HG03196 (cell line): ENCODE measurements around the gene ABCC11.

Source experiments
- ATAC-seq: cut with Tn5 transposase; IDR thresholded peaks from one replicate; pipeline ENCODE4 v1.9.1; 2021; ENCODE audit not compliant: unreplicated experiment

The ABCC11 gene

DNA sequence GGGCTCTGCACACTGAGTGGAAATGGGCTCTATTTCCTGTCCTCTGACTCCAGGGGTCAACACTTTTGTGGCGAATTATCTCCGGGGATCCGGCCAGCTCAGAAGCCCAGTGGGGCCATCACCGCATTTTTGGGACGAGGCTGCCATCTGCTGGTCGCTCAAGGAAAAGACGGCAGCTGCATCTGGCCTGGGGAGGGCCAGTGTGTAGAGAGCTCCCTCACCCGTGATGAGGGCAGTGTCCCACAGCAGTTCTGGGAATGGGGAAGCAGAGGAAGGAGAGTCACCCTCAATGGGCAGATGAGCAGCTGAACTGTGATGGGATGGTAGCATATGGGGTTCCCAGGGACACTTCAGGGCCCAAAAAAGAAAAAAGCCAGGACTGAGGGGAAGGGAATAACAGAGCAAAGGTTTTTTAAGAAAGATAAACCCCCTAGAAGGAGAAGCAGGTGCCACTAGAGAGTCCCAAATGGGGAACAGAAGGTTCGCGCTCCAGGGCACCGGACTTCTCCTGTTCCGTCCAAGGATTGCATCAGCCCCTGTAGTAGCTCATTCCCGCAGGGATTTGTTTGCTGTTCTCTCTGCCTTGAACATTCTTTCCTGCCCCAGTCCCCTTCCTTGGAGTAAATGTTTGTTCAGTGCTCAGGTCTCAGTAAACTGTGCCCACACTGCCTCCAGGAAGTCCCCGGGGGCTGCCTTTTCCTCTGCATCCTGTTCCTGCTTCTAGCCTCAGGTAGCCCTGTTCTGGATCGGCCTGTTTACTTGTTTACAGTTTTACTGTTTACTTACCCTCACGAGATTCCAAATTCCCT is 82.2 kb downstream of the ABCC11 start:
- ATAC-seq: peak; percentile 57

- ATAC-seq: no peak
These were observed 84.4 kb downstream of the ABCC11 start for GRCh38 chr16:48162839-48163410.

GRCh38 chr16:48161906-48162305 is 85.4 kb downstream of the ABCC11 start:
- no peak for ATAC-seq

- no peak for ATAC-seq
These were observed 86.8 kb downstream of the ABCC11 start for GRCh38 chr16:48160575-48160974.

GRCh38 chr16:48158296-48158695 is 89.0 kb downstream of the ABCC11 start:
- peak; percentile 72 for ATAC-seq

GRCh38 chr16:48157794-48158193 is 89.5 kb downstream of the ABCC11 start:
- ATAC-seq: peak; percentile 7

DNA sequence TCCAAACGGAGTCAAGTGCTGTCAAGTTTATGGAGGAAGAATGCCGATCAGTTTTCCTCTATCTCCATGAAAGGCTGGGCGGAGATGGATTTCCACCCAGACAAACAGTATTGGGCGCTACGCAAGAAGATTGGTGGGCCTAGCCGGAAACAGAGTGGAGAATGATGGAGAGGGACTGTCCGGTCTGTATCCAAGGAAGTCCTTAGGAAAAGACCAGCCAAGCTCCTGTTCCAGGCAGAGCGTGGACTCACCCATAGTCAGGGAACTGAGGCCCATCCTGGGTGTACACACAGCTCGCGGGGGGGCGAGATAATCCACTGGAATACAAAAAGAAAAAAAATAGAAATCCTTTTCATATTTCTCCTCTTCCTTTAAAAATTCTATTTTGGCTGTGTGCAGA is 90.0 kb downstream of the ABCC11 start:
- ATAC-seq: no peak

GRCh38 chr16:48156790-48157209 is 90.5 kb downstream of the ABCC11 start:
- no peak for ATAC-seq

- no peak for ATAC-seq
These were observed 91.2 kb downstream of the ABCC11 start, which contains the start of gene ABCC12 for GRCh38 chr16:48155926-48156789. Gene ABCC12, minus strand, starts transcription at chr16:48155993. Its CDS starts 9,569 bp downstream, at chr16:48146424.

- ATAC-seq: no peak
These were observed 93.6 kb downstream of the ABCC11 start for GRCh38 chr16:48153774-48154173.

- no peak for ATAC-seq
These were observed 95.1 kb downstream of the ABCC11 start for GRCh38 chr16:48152226-48152625.

DNA sequence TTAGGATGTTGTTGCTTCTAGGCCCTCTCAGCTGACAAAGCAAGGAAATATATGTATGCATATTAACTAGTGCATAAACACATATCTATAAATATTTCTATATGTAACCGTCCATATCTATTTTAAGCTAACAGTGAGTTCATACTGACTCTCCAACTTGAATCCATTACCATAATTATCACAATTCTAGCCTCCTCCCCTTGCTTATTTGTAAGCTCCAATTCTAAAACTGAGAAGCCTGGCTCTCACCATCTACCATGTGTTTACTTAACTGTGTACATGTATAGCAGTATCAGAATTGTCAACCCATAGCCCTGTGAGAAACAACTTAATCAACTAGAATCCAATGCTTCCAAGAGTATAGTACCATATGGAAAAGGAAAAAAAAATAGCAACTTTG is 96.6 kb downstream of the ABCC11 start:
- no peak for ATAC-seq

- ATAC-seq: no peak
These were observed 100.6 kb downstream of the ABCC11 start for GRCh38 chr16:48146710-48147109.

DNA sequence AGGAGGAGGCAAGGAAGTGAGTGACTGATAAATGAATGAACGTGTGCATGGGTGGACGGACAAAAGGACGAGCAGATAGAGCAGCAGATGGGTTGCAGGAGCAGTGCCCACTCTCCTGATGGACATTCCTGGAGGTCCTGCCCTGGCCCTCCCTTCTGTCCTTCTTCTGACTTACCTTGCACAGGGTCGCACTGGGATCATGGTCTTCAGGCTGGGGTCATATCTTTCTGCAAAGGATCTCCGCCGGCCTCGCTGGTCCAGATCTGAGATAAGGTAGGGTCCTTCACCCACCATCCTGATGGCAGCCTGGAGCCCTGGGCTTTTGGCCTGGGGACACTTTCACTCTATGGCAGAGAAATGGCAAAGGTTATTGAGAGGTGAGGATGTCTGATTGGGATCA is 101.2 kb downstream of the ABCC11 start:
- ATAC-seq: no peak

DNA sequence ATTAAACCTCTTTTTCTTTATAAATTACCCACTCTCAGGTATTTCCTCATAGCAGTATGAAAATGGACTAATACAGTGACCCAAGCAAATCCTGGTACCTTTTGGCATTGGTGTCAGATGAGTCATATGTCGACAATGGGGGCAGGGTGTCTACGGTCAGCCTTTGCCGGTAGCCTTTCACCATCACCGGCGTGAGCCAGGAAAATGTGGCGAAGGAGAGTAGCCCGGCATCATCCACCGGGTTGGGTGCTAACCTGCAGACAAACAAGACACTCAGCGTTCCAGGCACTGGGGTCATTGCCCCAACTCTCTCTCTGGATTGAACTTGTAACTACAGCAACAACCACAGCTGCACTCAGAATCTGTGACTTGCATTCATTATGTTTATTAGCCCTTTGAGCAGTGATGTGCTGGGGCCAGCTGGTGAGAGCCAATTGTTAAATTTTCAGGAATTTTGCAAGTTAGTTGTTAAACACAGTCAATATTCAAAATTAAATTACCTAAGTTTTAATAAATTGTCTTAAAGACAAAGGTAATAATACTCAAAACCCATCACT is 103.4 kb downstream of the ABCC11 start:
- ATAC-seq: no peak

- no peak for ATAC-seq
These were observed 106.5 kb downstream of the ABCC11 start for GRCh38 chr16:48140821-48141220.

GRCh38 chr16:48139517-48139916 is 107.8 kb downstream of the ABCC11 start:
- no peak for ATAC-seq

GRCh38 chr16:48138543-48138942 is 108.8 kb downstream of the ABCC11 start:
- ATAC-seq: no peak

DNA sequence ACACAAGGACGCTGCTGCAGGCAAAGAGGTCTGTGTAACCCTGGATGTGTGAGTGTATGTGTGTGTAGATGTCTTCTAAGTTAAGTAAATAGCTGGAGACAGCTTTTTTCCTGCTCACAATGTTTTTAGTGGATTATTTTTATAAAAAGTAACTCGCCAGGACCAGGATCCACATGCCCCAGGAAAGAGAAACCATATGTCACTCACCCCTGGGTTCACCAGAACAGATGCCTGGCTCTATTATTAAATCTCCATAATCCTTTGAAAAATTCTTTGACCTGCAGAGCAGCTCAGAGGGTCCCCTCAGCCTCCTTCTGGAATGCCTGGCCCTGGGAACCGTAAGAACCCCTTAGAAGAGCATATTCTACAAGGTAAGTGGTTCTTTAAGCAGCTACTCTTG is 109.5 kb downstream of the ABCC11 start:
- no peak for ATAC-seq

- ATAC-seq: no peak
These were observed 110.6 kb downstream of the ABCC11 start for GRCh38 chr16:48136547-48137360.
